Measurements from ENCODE around the gene CLMN. TPM values are rescaled to one million over a fixed set of nuclear protein-coding genes. Genes with fewer than 3 reads are reported as not detected.

CLMN gene
- total and polyA plus RNA-seq, 2 of the 13 experiments (the other 11 are each of a cell fraction or from before 2014, with no cell fraction given), result 15.1 to 16.7 TPM

DNA sequence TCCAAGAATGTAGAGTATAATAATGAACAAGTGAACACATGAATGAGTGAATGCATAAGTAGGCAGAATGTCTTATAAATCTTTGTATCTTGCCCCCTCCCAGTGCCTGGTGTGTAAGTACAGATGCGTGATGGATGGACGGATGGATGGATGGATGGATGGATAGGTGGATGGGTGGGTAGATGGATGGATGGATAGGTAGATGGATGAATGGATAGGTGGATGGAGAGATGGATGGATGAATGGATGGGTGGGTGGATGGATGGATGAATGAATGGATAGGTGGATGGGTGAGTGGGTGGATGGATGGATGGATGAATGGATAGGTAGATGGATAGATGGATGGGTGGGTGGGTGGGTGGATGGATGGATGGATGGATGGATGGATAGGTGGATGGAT is 74.4 kb downstream of the CLMN start:
- BruUV-seq (replicated peaks), result no TSS peak
- DNase-seq (ENCODE audit: low spot score) (no peak), ATAC-seq (no peak), FAIRE-seq (no peak)
- no peaks in the 10 kb centered on the region for H4K20me1 ChIP-seq (ENCODE audit: insufficient read depth, low read length)
- no peaks in the 10 kb centered on the region for H3K79me2 ChIP-seq (ENCODE audit: insufficient read depth, low read length)
- peaks cover 21% of the 10 kb centered on the region for H3K4me1 ChIP-seq (ENCODE audit: insufficient read depth, low read length)
- no peak overlapping the region for H3K4me2 ChIP-seq (ENCODE audit: low read depth, low read length)
- no peak overlapping the region for H2AFZ ChIP-seq (ENCODE audit: low read length)
- ChIA-PET POLR2A (no interaction called here), CTCF (ENCODE audit: low intra/inter-chr PET ratio, low total read pairs) (no interaction called here)
- no peaks in the 10 kb centered on the region for H3K36me3 ChIP-seq (replicated peaks in 1 of 2; ENCODE audit: control insufficient read depth in 1 of 2, insufficient read depth in 2 of 2, low read length in 2 of 2)
- no peak overlapping the region for H3K27ac ChIP-seq (ENCODE audit: extremely low read length, insufficient read depth, low read length)
- no peak overlapping the region for H3K4me3 ChIP-seq (replicated peaks in 1 of 3; ENCODE audit: insufficient read depth in 1 of 3, low read depth in 2 of 3, low read length in 3 of 3)
- in situ Hi-C loops (cut with HindIII; ENCODE audit: extremely low pct_ligation_motif_present, low pct_unique_long_range_greater_than_20kb), result no loop called here
- TF ChIP-seq, protein P1, sequence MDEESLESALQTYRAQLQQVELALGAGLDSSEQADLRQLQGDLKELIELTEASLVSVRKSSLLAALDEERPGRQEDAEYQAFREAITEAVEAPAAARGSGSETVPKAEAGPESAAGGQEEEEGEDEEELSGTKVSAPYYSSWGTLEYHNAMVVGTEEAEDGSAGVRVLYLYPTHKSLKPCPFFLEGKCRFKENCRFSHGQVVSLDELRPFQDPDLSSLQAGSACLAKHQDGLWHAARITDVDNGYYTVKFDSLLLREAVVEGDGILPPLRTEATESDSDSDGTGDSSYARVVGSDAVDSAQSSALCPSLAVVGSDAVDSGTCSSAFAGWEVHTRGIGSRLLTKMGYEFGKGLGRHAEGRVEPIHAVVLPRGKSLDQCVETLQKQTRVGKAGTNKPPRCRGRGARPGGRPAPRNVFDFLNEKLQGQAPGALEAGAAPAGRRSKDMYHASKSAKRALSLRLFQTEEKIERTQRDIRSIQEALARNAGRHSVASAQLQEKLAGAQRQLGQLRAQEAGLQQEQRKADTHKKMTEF (CRISPR knock-in tag; IDR thresholded peaks at IDR 0.05), result no peak
- H3K27me3 ChIP-seq (ENCODE audit: control insufficient read depth in 1 of 2, insufficient read depth in 2 of 2, low read length in 2 of 2), result no peaks in the 10 kb centered on the region
- intact Hi-C loops (cut with micrococcal nuclease; ENCODE audit: unreplicated experiment), result no loop called here
- H3K9me3 ChIP-seq (ENCODE audit: low read length), result no peaks in the 10 kb centered on the region
- no peak overlapping the region for H3K9ac ChIP-seq (ENCODE audit: insufficient read depth, low read depth, low read length)
- WGBS (ENCODE audit: low lambda C conversion rate), result 99% methylated on average over 2 of the region's 2 CpGs

DNA sequence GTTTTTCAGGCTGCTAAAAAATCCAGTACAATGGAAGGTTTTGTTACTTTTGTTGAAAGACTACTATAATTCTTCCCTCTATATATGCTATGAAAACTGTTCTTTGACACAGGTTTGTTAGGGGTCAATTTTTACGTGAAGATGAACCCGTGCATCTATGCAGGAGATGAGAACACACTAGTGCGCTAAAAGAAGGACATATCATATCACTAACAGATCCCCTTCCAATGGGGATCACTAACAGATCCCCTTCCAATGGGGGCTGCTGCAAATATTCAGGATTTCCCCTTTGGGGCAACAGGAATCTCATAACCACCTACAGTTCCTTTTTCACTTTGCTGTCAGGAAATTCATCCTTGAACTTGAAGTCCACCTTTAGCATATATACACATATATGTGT is 75.1 kb downstream of the CLMN start:
- TF ChIP-seq PCBP2 (optimal IDR thresholded peaks at IDR 0.05; ENCODE audit: low read depth, low read length, poor library complexity, severe bottlenecking), result no peak
- TF ChIP-seq, protein P2, sequence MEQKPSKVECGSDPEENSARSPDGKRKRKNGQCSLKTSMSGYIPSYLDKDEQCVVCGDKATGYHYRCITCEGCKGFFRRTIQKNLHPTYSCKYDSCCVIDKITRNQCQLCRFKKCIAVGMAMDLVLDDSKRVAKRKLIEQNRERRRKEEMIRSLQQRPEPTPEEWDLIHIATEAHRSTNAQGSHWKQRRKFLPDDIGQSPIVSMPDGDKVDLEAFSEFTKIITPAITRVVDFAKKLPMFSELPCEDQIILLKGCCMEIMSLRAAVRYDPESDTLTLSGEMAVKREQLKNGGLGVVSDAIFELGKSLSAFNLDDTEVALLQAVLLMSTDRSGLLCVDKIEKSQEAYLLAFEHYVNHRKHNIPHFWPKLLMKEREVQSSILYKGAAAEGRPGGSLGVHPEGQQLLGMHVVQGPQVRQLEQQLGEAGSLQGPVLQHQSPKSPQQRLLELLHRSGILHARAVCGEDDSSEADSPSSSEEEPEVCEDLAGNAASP (CRISPR knock-in tag; IDR thresholded peaks at IDR 0.05; ENCODE audit: borderline replicate concordance), result no peak
- TF ChIP-seq ZMYM2 (CRISPR knock-in tag; IDR thresholded peaks at IDR 0.05), result no peak
- no peak for TF ChIP-seq NCOA5 (CRISPR knock-in tag; IDR thresholded peaks at IDR 0.05)
- TF ChIP-seq KDM2A (CRISPR knock-in tag; IDR thresholded peaks at IDR 0.05; ENCODE audit: borderline replicate concordance, low read depth), result no peak
- no peak for TF ChIP-seq KDM5A (IDR thresholded peaks at IDR 0.05; ENCODE audit: borderline replicate concordance, low read length)

More for the DNA sequence above, 75.1 kb downstream of the CLMN start:
- WGBS (ENCODE audit: low lambda C conversion rate), result 96% methylated on average over 3 of the region's 3 CpGs
- no peak for DNase-seq (ENCODE audit: low spot score)
- Histone ChIP-seq H3K4me2 (ENCODE audit: low read depth, low read length) (no peak overlapping the region), H3K4me3 (replicated peaks in 1 of 3; ENCODE audit: insufficient read depth in 1 of 3, low read depth in 2 of 3, low read length in 3 of 3) (no peak overlapping the region), H4K20me1 (ENCODE audit: insufficient read depth, low read length) (no peaks in the 10 kb centered on the region), H3K36me3 (replicated peaks in 1 of 2; ENCODE audit: control insufficient read depth in 1 of 2, insufficient read depth in 2 of 2, low read length in 2 of 2) (no peaks in the 10 kb centered on the region), H3K9ac (ENCODE audit: insufficient read depth, low read depth, low read length) (no peak overlapping the region), H3K27me3 (ENCODE audit: control insufficient read depth in 1 of 2, insufficient read depth in 2 of 2, low read length in 2 of 2) (no peaks in the 10 kb centered on the region), H3K79me2 (ENCODE audit: insufficient read depth, low read length) (no peaks in the 10 kb centered on the region), H3K4me1 (ENCODE audit: insufficient read depth, low read length) (peaks cover 14% of the 10 kb centered on the region), H2AFZ (ENCODE audit: low read length) (no peak overlapping the region), H3K9me3 (ENCODE audit: low read length) (no peaks in the 10 kb centered on the region), H3K27ac (ENCODE audit: extremely low read length, insufficient read depth, low read length) (no peak overlapping the region)
- CTCF ChIA-PET (ENCODE audit: low intra/inter-chr PET ratio, low total read pairs), result no interaction called here
- in situ Hi-C loops (cut with HindIII; ENCODE audit: extremely low pct_ligation_motif_present, low pct_unique_long_range_greater_than_20kb) (no loop called here), intact Hi-C loops (cut with micrococcal nuclease; ENCODE audit: unreplicated experiment) (no loop called here)
- no TSS peak for BruUV-seq (replicated peaks)
- ATAC-seq, result no peak
- POLR2A ChIA-PET, result no interaction called here
- no peak for FAIRE-seq

Data from HepG2 (cell line).